Body of pancreas (tissue), 4 donors: ENCODE data around the gene PFKFB4.

Experiments used
- POLR2A ChIP-seq, 3 donors: fragments of 450-650 bp; IDR thresholded peaks; one replicate each; pipeline ENCODE4 v1.6.1; 2016; ENCODE audit warnings: antibody characterized with exemption in 3 of 3, mild to moderate bottlenecking in 2 of 3
- TF ChIP-seq, protein P1 (sequence below), 7 experiments: fragments of 450-650 bp in 4 of 7; fragments of 200-600 bp in 3 of 7; sonication (generic) in 3 of 7; IDR thresholded peaks; one replicate each; pipeline ENCODE4 v1.5.1; 2016 to 2019; ENCODE audit warnings: antibody characterized with exemption in 7 of 7

DNA sequence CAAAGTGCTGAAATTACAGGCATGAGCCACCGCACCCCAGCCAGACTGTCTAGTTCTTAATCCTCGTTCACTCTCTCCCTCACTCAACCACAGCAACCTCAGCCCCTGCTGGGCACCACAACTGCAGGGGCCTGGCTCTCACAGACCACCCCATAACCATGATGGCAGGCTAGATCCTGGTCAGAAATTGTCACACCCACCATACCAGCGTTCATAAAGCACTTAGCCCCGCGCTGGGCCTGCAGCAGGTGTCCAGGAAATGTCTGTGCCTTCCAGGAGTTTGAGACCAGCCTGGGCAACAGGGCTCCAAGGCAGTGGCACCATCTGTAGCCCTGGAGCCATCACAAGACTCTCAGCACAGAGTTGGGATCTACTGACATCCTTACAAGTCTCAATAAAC lies 54.5 kb downstream of the PFKFB4 start:
- TF ChIP-seq, protein P1, sequence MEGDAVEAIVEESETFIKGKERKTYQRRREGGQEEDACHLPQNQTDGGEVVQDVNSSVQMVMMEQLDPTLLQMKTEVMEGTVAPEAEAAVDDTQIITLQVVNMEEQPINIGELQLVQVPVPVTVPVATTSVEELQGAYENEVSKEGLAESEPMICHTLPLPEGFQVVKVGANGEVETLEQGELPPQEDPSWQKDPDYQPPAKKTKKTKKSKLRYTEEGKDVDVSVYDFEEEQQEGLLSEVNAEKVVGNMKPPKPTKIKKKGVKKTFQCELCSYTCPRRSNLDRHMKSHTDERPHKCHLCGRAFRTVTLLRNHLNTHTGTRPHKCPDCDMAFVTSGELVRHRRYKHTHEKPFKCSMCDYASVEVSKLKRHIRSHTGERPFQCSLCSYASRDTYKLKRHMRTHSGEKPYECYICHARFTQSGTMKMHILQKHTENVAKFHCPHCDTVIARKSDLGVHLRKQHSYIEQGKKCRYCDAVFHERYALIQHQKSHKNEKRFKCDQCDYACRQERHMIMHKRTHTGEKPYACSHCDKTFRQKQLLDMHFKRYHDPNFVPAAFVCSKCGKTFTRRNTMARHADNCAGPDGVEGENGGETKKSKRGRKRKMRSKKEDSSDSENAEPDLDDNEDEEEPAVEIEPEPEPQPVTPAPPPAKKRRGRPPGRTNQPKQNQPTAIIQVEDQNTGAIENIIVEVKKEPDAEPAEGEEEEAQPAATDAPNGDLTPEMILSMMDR (IDR thresholded peaks at IDR 0.05): no peak
- no peak for TF ChIP-seq POLR2A (IDR thresholded peaks at IDR 0.05)
